ENCODE data around the gene HRAS.

The HRAS gene

DNA sequence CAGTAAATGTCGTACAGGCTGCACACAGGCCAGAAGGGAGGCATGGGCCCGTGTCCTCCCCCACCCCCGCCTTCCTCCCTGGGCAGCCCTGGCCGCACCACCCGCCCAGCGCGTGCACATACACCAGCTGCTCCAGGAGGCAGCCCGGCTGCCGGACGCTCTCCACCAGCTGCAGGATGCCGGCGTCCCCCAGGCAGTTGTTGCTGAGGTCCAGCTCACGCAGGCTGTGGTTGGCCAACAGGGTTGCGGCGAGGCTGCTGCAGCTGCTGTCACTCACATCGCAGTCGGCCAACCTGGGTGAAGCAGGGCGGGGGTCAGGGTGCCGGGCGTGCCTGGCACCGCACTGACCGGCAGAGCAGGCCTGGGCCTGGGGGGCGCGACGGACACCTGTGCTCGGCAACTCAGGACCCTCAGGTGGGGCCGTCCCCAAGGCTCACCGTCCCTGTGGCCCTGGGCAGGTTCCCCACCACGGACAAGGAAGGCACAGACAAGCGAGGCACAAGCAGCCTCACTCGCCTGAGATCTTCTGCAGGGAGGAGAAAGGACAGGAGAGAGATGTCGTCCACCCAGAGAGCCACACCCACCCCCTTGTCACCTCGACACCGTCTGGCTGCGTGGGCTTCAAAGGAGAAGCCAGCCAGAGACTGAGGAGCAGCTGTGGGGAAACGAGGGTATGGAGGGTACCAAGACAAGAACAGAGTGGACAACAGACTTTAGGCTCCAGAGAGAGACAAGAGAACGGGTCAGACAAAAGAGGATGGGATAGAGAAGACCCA, 40.4 kb downstream of the HRAS start:
- DNase-seq (ENCODE audit: low read depth): no peak

DNA sequence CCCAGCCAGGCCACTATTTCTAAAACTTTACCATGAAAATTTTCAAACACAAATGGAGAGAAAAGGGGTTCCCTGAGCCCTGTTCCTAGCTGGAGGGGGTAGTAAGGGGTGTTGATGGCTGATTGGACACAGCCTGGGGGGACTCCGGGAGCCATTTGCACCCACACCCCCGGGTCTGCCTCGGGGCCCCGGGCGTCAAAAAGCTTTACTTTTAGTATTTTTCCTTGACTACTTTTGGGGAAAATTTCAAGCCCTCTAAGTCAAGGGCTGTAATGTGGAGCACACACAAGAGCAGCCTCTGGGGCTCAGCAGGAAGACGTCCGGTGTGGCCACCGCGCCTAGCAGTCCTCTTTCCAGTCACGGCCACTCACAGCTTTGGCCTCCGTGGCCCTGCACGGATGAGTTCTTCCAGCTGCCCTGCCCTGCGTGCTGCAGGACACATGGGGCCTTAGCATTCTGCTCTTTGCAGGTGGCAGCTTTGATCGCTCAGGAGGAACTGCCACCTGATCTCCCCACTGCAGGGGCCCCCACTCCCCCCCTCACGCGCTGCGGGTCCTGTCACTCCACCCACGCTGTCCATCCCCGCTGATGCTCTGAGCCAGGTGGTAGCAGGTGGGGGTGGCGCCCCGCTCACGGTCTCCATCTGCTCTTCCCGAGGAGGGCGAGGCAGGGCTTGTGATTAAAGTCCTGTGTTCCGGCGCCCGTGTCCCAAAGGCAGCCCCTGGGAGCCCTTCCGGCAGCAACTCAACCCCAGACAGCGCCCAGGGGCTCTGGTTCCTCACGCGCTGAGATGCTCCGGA, 42.7 kb downstream of the HRAS start:
- DNase-seq (ENCODE audit: low read depth): no peak

DNA sequence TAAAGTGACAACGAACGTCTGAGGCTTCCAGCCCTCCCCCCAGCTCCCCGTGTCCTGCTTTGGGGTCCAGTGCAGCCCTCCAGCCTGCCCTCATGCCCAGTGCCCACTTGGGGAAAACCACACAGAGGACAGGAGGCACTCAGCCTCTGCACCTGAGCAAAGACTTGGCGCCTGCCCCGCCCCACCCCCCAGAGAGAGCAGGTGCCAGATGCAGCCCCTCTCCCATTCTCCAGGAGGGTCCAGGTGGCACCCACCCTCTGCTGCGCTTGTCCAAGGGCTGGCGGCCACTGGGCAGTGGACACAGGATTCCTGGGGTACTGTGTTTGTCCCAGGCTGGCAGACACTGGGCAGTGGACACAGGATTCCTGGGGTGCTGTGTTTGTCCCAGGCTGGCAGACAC, 44.0 kb downstream of the HRAS start:
- no peak for DNase-seq (ENCODE audit: low read depth)

DNA sequence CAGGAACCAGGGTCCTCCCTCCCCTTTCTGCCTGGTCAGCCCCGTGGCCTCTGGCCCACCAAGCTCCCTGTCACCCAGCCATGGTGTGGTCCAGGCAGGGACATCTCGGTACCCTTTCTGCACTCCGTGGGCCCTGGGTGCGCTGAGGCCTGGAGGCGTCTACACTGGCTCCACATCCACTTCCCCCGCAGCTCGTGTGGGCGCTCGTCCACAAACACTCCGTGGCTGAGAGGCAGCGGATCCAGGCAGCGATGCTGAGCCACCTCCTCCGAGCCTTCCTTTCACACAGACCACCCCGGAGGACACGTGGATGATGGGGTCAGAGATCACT, 44.5 kb downstream of the HRAS start:
- DNase-seq (ENCODE audit: low read depth): no peak

DNA sequence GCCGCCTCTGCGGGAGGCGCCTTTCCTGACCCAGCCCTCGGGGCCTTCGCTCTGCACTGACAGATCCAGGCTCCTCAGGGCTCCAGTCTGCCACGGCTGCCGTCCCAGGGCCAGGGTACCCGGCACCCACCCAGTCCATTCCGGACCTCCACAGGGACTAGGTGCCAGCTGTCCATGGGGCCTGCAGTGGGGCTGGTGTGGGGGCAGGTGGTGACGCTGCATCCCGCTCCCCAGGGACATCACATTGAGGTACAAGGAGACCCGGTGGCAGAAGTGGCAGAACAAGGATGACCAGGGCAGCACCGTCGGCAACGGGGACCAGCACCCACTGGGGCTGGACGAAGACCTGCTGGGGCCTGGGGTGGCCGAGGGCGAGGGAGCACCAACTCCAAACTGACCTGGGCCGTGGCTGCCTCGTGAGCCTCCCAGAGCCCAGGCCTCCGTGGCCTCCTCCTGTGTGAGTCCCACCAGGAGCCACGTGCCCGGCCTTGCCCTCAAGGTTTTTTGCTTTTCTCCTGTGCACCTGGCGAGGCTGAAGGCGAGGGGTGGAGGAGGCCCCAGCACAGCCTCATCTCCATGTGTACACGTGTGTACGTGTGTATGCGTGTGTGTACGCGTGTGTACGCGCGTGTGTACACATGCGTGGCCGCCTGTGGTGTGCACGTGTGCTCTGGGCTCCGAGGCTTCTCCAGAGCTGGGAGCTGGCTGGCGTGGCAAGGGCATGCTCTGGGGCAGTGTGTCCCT, 45.0 kb downstream of the HRAS start:
- DNase-seq (ENCODE audit: low read depth): no peak

DNA sequence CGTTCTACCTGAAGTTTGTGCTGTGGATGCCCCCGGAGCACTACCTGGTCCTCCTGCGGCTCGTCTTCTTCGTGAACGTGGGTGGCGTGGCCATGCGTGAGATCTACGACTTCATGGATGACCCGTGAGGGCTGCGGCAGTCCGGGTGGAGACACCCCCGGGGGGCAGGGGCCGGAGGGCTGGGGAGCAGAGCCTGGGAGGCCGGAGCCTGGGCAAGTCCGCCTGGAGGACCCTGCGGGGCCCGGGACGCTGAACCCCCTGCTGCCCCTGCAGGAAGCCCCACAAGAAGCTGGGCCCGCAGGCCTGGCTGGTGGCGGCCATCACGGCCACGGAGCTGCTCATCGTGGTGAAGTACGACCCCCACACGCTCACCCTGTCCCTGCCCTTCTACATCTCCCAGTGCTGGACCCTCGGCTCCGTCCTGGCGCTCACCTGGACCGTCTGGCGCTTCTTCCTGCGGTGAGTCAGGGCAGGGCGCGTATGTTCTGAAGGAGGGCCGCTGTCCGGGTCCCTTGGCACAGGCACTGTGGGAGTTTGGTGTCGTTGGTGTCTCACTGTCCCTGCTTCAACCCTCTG, 45.7 kb downstream of the HRAS start:
- no peak for DNase-seq (ENCODE audit: low read depth)

DNA sequence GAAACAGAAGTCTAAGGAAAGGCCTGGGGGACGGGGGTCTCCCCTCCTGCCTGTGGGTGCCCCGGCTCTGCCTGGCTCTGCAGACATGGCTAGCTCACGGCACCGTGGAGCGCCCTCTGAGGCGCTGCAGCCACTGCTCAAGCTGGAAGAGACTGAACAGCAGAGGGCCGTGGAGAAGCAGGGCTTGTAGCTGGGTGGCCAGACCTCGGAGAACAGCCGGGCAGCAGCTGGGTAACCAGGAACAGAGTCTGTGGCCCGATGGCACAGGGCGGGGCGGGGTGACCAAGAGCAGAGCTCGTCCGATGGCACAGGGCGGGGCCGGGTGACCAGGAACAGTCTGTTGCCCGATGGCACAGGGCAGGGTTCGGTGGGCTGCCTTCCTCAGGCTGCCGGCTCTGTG, 46.4 kb downstream of the HRAS start:
- DNase-seq (ENCODE audit: low read depth): no peak

DNA sequence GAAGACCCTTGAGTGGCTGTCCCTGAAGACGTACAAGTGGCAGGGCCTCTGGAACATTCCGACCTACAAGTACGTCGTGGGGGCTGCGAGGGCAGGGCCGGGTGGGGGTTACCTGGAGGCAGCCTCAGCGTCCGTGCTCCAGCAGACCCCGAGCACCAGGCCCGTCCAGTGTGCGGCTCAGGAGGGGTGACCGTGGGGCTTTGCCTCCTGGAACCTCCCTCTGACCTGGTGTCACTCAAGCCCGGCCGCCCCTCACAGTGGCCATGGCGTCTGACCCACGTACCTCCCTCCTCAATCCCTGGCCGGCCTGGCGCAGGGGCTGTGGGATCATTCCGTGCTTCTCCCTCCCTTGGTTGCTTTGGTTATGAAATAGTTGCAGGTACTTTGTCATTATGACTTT, 46.8 kb downstream of the HRAS start:
- DNase-seq (ENCODE audit: low read depth): no peak

DNA sequence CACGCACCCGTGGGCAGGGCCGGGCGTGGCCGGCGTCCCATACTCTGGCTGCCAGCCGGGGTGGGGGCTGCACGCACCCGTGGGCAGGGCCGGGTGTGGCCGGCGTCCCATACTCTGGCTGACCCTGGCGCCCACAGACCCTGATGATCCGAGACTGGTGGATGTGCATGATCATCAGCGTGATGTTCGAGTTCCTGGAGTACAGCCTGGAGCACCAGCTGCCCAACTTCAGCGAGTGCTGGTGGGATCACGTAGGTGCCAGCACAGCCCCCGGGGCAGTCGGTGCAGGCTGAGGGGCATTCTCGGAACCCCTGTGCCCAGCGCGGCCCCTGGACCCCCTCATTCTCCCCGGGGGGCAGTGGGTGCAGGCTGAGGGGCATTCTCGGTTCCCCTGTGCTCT, 47.3 kb downstream of the HRAS start:
- DNase-seq (ENCODE audit: low read depth): no peak

DNA sequence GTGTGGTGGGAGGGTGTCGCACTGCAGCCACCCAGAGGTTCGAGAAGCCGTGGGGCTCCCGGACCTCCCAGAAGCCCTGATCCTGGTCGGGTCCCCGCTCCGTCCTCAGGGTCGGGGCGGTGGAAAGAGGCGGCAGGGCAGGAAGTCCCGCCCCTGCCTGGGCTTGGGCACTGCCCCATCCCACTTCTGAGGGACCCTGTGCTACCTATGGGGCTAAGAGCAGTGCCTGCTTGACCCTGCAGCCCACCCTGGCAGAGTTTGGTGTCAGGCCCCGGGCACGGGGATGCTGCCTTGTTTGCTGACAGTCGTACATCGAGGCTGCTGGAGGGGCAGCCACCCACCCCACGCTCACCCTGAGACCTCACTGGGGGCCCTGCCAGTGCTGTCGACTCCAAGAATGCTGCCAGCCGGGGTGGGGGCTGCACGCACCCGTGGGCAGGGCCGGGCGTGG, 47.8 kb downstream of the HRAS start:
- no peak for DNase-seq (ENCODE audit: low read depth)

DNA sequence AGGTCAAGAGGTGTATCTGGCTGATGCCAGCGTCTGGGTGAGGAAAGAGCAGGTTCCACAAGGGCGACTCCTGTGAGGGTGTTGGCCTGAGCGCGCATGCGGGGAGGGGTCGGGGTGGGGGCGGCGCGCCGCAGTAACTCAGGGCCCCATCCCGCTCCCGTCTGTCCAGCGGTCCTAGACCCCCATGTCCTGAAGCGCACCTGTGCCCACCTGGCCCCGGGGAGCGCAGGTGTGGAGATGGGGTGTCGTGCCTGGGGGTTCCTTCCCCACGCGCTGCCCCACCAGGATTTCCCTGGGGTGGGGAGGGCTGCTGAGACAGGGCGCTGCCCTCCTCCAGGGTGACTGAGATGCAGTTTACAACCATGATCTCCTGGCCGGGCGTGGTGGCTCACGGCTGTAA, 49.2 kb downstream of the HRAS start:
- no peak for DNase-seq (ENCODE audit: low read depth)

DNA sequence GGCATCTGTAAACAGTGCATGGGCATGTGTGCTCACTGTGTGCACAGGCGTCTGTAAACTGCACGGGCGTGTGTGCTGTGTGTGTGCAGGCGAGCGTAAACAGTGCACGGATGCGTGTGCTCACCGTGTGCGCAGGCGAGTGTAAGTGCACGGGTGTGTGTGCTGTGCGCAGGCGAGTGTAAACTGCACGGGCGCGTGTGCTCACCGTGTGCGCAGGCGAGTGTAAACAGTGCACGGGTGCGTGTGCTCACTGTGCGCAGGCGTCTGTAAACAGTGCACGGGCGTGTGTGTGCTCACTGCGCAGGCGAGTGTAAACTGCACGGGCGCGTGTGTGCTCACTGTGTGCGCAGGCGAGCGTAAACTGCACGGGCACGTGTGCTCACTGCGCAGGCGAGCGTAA, 50.8 kb downstream of the HRAS start:
- no peak for DNase-seq (ENCODE audit: low read depth)
